HG03060 (cell line): ENCODE measurements around the gene NBEA.
"Not testable (repeated sequence)": the region's sequence is repeated elsewhere in the genome, so short reads cannot be mapped to it uniquely, and the experiment has no call there.

ENCODE experiments used
- ATAC-seq: cut with Tn5 transposase; IDR thresholded peaks from one replicate; pipeline ENCODE4 v1.9.1; 2021; ENCODE audit warnings: low read depth, moderate number of reproducible peaks; ENCODE audit not compliant: unreplicated experiment

The NBEA gene

GRCh38 chr13:35039012-35039411 lies 96.9 kb downstream of the NBEA start:
- ATAC-seq: no peak

GRCh38 chr13:35046587-35046986 lies 104.5 kb downstream of the NBEA start:
- no peak for ATAC-seq

GRCh38 chr13:35055705-35056104 lies 113.6 kb downstream of the NBEA start:
- no peak for ATAC-seq

- ATAC-seq: no peak
Measured at GRCh38 chr13:35057858-35058257, 115.8 kb downstream of the NBEA start.

GRCh38 chr13:35058585-35058984 lies 116.5 kb downstream of the NBEA start:
- not testable (repeated sequence) for ATAC-seq

- no peak for ATAC-seq
Measured at GRCh38 chr13:35086667-35087066, 144.6 kb downstream of the NBEA start.

- no peak for ATAC-seq
Measured at GRCh38 chr13:35092251-35092650, 150.2 kb downstream of the NBEA start.

GRCh38 chr13:35092751-35093150 lies 150.7 kb downstream of the NBEA start:
- ATAC-seq: no peak

GRCh38 chr13:35093356-35093755 lies 151.3 kb downstream of the NBEA start:
- ATAC-seq: no peak

- ATAC-seq: not testable (repeated sequence)
Measured at GRCh38 chr13:35106771-35107170, 164.7 kb downstream of the NBEA start.

- no peak for ATAC-seq
Measured at GRCh38 chr13:35107535-35107934, 165.5 kb downstream of the NBEA start.

GRCh38 chr13:35113612-35114011 lies 171.5 kb downstream of the NBEA start:
- ATAC-seq: not testable (repeated sequence)

GRCh38 chr13:35127466-35127865 lies 185.4 kb downstream of the NBEA start:
- no peak for ATAC-seq

- no peak for ATAC-seq
Measured at GRCh38 chr13:35129500-35129899, 187.4 kb downstream of the NBEA start.

- ATAC-seq: no peak
Measured at GRCh38 chr13:35131471-35131870, 189.4 kb downstream of the NBEA start.

- no peak for ATAC-seq
Measured at GRCh38 chr13:35136585-35136984, 194.5 kb downstream of the NBEA start.

GRCh38 chr13:35139591-35139990 lies 197.5 kb downstream of the NBEA start:
- no peak for ATAC-seq

- no peak for ATAC-seq
Measured at GRCh38 chr13:35140321-35140720, 198.3 kb downstream of the NBEA start.

- ATAC-seq: no peak
Measured at GRCh38 chr13:35140831-35141230, 198.8 kb downstream of the NBEA start.

GRCh38 chr13:35143123-35143522 lies 201.1 kb downstream of the NBEA start:
- no peak for ATAC-seq

GRCh38 chr13:35144166-35144890 lies 202.3 kb downstream of the NBEA start:
- no peak for ATAC-seq

- no peak for ATAC-seq
Measured at GRCh38 chr13:35146686-35147085, 204.6 kb downstream of the NBEA start.
